Measurements from ENCODE around the gene SEC24A.
"Not testable (repeated sequence)": the region's sequence is repeated elsewhere in the genome, so short reads cannot be mapped to it uniquely, and the experiment has no call there.

DNA sequence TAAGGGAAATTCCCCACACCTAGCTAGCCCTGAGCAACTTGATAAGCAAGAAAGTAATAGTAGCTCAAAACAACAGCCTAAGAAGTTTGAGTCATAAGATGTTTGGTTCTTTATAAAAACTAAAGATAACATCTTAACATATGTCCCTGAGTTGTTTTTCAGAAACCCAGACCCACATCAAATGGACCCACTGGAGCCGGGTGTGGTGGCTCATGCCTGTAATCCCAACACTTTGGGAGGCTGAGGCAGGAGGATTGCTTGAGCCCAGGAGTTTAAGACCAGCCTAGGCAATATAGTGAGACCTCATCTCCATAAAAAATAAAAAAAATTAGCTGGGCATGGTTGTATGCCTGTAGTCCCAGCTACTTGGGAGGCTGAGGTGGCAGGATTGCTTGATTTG, 13.2 kb upstream of the SEC24A start:
- not testable (repeated sequence) for TF ChIP-seq CTCF (IDR thresholded peaks at IDR 0.05 in 4 of 5, conservative IDR thresholded peaks at IDR 0.05 in 1 of 5); POLR2A (IDR thresholded peaks at IDR 0.05)
